Adipose tissue (tissue), 3 donors: ENCODE results near the gene KIAA2012. TPM values are rescaled to one million over a fixed set of nuclear protein-coding genes. Genes with fewer than 3 reads are reported as not detected.
"Not testable (repeated sequence)": the region's sequence is repeated elsewhere in the genome, so short reads cannot be mapped to it uniquely, and the experiment has no call there.

Experiments
- H3K27ac ChIP-seq: one replicate; pipeline ENCODE4 v1.5.1; 2013; ENCODE audit warnings: low read depth, low read length
- WGBS, 3 donors: extraction: QIAGEN DNeasy Blood & Tissue Kit; methylation state at CpG; one replicate each; pipeline ENCODE4 v1.1.7; 2013; 5-methylcytosine and 5-hydroxymethylcytosine counted together
- polyA plus RNA-seq, 3 donors: library from polyadenylated mRNA; stranded (reverse); fragments of 200-250 nt; gene quantifications; one replicate each; pipeline ENCODE4 v1.2.3, GENCODE V29; 2013
- donor health status: healthy with polysubstance abuse.
- donor health status: Bipolar disorder and iron deficiency.
- donor health status: healthy.

Gene KIAA2012
- polyA plus RNA-seq, 3 donors, result 0.01 to 0.11 TPM; not detected in 1

- no peak overlapping the region for H3K27ac ChIP-seq
- 91 to 97% (median 94%) methylated on average over 20 to 21 of the region's 21 CpGs for WGBS, 3 donors
Observed at GRCh38 chr2:202201220-202202160, 128.4 kb downstream of the KIAA2012 start.

GRCh38 chr2:202203348-202203747 lies 130.3 kb downstream of the KIAA2012 start:
- 93 to 95% (median 94%) methylated on average over 5 of the region's 5 CpGs for WGBS, 3 donors
- no peak overlapping the region for H3K27ac ChIP-seq

- whole genome bisulfite sequencing, 3 donors, result 90 to 93% (median 93%) methylated on average over 2 of the region's 2 CpGs
Observed at GRCh38 chr2:202204855-202205254, 131.8 kb downstream of the KIAA2012 start.

GRCh38 chr2:202208526-202208925 lies 135.5 kb downstream of the KIAA2012 start:
- H3K27ac ChIP-seq, result no peak overlapping the region

More at GRCh38 chr2:202204855-202205254, 131.8 kb downstream of the KIAA2012 start:
- no peak overlapping the region for H3K27ac ChIP-seq

- no peak overlapping the region for H3K27ac ChIP-seq
- 90 to 100% (median 93%) methylated on average over 1 of the region's 1 CpG for WGBS, 3 donors
Observed at GRCh38 chr2:202215179-202215578, 142.1 kb downstream of the KIAA2012 start.

GRCh38 chr2:202221873-202222272 lies 148.8 kb downstream of the KIAA2012 start:
- H3K27ac ChIP-seq, result no peak overlapping the region
- WGBS, 3 donors, result 70 to 90% (median 70%) methylated on average over 1 of the region's 1 CpG

GRCh38 chr2:202237787-202238233 lies 164.8 kb downstream of the KIAA2012 start:
- 0 to 2% (median 1%) methylated on average over 26 to 30 of the region's 30 CpGs for whole genome bisulfite sequencing, 3 donors
- H3K27ac ChIP-seq, result peak overlapping the region; percentile 4

GRCh38 chr2:202238234-202239197 lies 165.5 kb downstream of the KIAA2012 start, which contains the start of gene SUMO1:
Gene SUMO1 (minus strand): TSS chr2:202238597. CDS start chr2:202238451, 146 bp downstream.
- peak within 1 kb of the TSS; percentile 4 for H3K27ac ChIP-seq
- WGBS, 3 donors, result 3% methylated on average over 40 to 54 of the region's 54 CpGs

- 94 to 97% (median 96%) methylated on average over 5 of the region's 5 CpGs for WGBS, 3 donors
- H3K27ac ChIP-seq, result not testable (repeated sequence)
Observed at GRCh38 chr2:202247710-202248109, 174.7 kb downstream of the KIAA2012 start.

GRCh38 chr2:202249521-202250253 lies 176.6 kb downstream of the KIAA2012 start:
- 61 to 64% (median 61%) methylated on average over 9 to 10 of the region's 10 CpGs for WGBS, 3 donors
- no peak overlapping the region for H3K27ac ChIP-seq

- H3K27ac ChIP-seq, result no peak overlapping the region
- 64 to 81% (median 80%) methylated on average over 5 of the region's 5 CpGs for WGBS, 3 donors
Observed at GRCh38 chr2:202251494-202251893, 178.4 kb downstream of the KIAA2012 start.

Other genes with a start within 250 kb of the KIAA2012 start
- 1 to 10 TPM; 1.6 to 5.2 (median 3.7) TPM for gene FZD7, start 39.4 kb upstream of the KIAA2012 start, polyA plus RNA-seq
- gene SUMO1, start 165.3 kb downstream of the KIAA2012 start, polyA plus RNA-seq, result 100 to 1,000 TPM in 1 of 3 donors, 10 to 100 TPM in 2; 27.4 to 120 (median 54.8) TPM
- gene NOP58, start 192.5 kb downstream of the KIAA2012 start, polyA plus RNA-seq, result 10 to 100 TPM; 29.3 to 56.9 (median 46.3) TPM